Activated CD8-positive, alpha-beta memory T cell treated with anti-CD3 and anti-CD28 coated beads, Interleukin-2, amount 50 U/mL, for 4 hours (primary cell): ENCODE results near the gene LRRFIP1.
"Not testable (repeated sequence)": the region's sequence is repeated elsewhere in the genome, so short reads cannot be mapped to it uniquely, and the experiment has no call there.

ENCODE experiments used
- DNase-seq: peaks from one replicate; pipeline ENCODE4 v3.0.0-alpha.2; 2020

The LRRFIP1 gene

GRCh38 chr2:237597196-237598145, 29.9 kb upstream of the LRRFIP1 start:
- no peak for DNase-seq

GRCh38 chr2:237598468-237599208, 28.7 kb upstream of the LRRFIP1 start:
- no peak for DNase-seq

GRCh38 chr2:237599465-237600110, 27.8 kb upstream of the LRRFIP1 start:
- DNase-seq, result no peak

GRCh38 chr2:237600205-237600846, 27.1 kb upstream of the LRRFIP1 start:
- no peak for DNase-seq

- no peak for DNase-seq
These were observed 25.8 kb upstream of the LRRFIP1 start for GRCh38 chr2:237601453-237602116.

GRCh38 chr2:237602409-237602808, 25.0 kb upstream of the LRRFIP1 start:
- DNase-seq, result no peak

GRCh38 chr2:237603049-237603717, 24.2 kb upstream of the LRRFIP1 start:
- no peak for DNase-seq

- DNase-seq, result peak; percentile 33
These were observed 23.5 kb upstream of the LRRFIP1 start for GRCh38 chr2:237603718-237604362.

GRCh38 chr2:237604391-237604790, 23.0 kb upstream of the LRRFIP1 start:
- no peak for DNase-seq

- DNase-seq, result no peak
These were observed 22.4 kb upstream of the LRRFIP1 start for GRCh38 chr2:237604960-237605359.

- DNase-seq, result not testable (repeated sequence)
These were observed 20.9 kb upstream of the LRRFIP1 start for GRCh38 chr2:237606522-237606921.

- no peak for DNase-seq
These were observed 14.6 kb upstream of the LRRFIP1 start for GRCh38 chr2:237612527-237613357.

GRCh38 chr2:237613679-237614078, 13.7 kb upstream of the LRRFIP1 start:
- DNase-seq, result no peak

- no peak for DNase-seq
These were observed 13.2 kb upstream of the LRRFIP1 start for GRCh38 chr2:237614151-237614720.

GRCh38 chr2:237615631-237616249, 11.6 kb upstream of the LRRFIP1 start:
- no peak for DNase-seq

- DNase-seq, result no peak
These were observed 11.0 kb upstream of the LRRFIP1 start for GRCh38 chr2:237616373-237616733.

- no peak for DNase-seq
These were observed 10.4 kb upstream of the LRRFIP1 start for GRCh38 chr2:237616734-237617586.

GRCh38 chr2:237617587-237617982, 9.8 kb upstream of the LRRFIP1 start:
- DNase-seq, result no peak

GRCh38 chr2:237618449-237618848, 8.9 kb upstream of the LRRFIP1 start:
- DNase-seq, result no peak
